ENCODE measurements around the gene SLC23A2.
"Not testable (repeated sequence)": the region's sequence is repeated elsewhere in the genome, so short reads cannot be mapped to it uniquely, and the experiment has no call there.

Gene SLC23A2

GRCh38 chr20:4876731-4877130 is 124.6 kb downstream of the SLC23A2 start:
- no peak for DNase-seq (ENCODE audit: low read depth, low spot score)

GRCh38 chr20:4876301-4876700 is 125.0 kb downstream of the SLC23A2 start:
- DNase-seq (ENCODE audit: low read depth, low spot score), result no peak

- no peak for DNase-seq (ENCODE audit: low read depth, low spot score)
Measured at GRCh38 chr20:4875578-4876067, 125.7 kb downstream of the SLC23A2 start.

- DNase-seq (ENCODE audit: low read depth, low spot score), result no peak
Measured at GRCh38 chr20:4873396-4873795, 127.9 kb downstream of the SLC23A2 start.

- no peak for DNase-seq (ENCODE audit: low read depth, low spot score)
Measured at GRCh38 chr20:4871486-4871885, 129.8 kb downstream of the SLC23A2 start.

- no peak for DNase-seq (ENCODE audit: low read depth, low spot score)
Measured at GRCh38 chr20:4870906-4871305, 130.4 kb downstream of the SLC23A2 start.

- DNase-seq (ENCODE audit: low read depth, low spot score), result no peak
Measured at GRCh38 chr20:4869290-4870193, 131.8 kb downstream of the SLC23A2 start.

- DNase-seq (ENCODE audit: low read depth, low spot score), result no peak
Measured at GRCh38 chr20:4867051-4867450, 134.3 kb downstream of the SLC23A2 start.

GRCh38 chr20:4866429-4866828 is 134.9 kb downstream of the SLC23A2 start:
- DNase-seq (ENCODE audit: low read depth, low spot score), result no peak

GRCh38 chr20:4864311-4864752 is 137.0 kb downstream of the SLC23A2 start:
- no peak for DNase-seq (ENCODE audit: low read depth, low spot score)

- no peak for DNase-seq (ENCODE audit: low read depth, low spot score)
Measured at GRCh38 chr20:4862661-4863060, 138.6 kb downstream of the SLC23A2 start.

- DNase-seq (ENCODE audit: low read depth, low spot score), result no peak
Measured at GRCh38 chr20:4861961-4862360, 139.3 kb downstream of the SLC23A2 start.

GRCh38 chr20:4858000-4858399 is 143.3 kb downstream of the SLC23A2 start:
- no peak for DNase-seq (ENCODE audit: low read depth, low spot score)

GRCh38 chr20:4856022-4856755 is 145.1 kb downstream of the SLC23A2 start:
- no peak for DNase-seq (ENCODE audit: low read depth, low spot score)

- DNase-seq (ENCODE audit: low read depth, low spot score), result no peak
Measured at GRCh38 chr20:4855555-4855954, 145.8 kb downstream of the SLC23A2 start.

GRCh38 chr20:4855097-4855496 is 146.2 kb downstream of the SLC23A2 start:
- no peak for DNase-seq (ENCODE audit: low read depth, low spot score)

- DNase-seq (ENCODE audit: low read depth, low spot score), result no peak
Measured at GRCh38 chr20:4854561-4854901, 146.8 kb downstream of the SLC23A2 start.

GRCh38 chr20:4853757-4854560 is 147.4 kb downstream of the SLC23A2 start:
- no peak for DNase-seq (ENCODE audit: low read depth, low spot score)

GRCh38 chr20:4853004-4853403 is 148.3 kb downstream of the SLC23A2 start:
- no peak for DNase-seq (ENCODE audit: low read depth, low spot score)

- DNase-seq (ENCODE audit: low read depth, low spot score), result no peak
Measured at GRCh38 chr20:4850960-4851359, 150.3 kb downstream of the SLC23A2 start.

GRCh38 chr20:4848829-4849228 is 152.5 kb downstream of the SLC23A2 start:
- DNase-seq (ENCODE audit: low read depth, low spot score), result not testable (repeated sequence)

- no peak for DNase-seq (ENCODE audit: low read depth, low spot score)
Measured at GRCh38 chr20:4848041-4848440, 153.3 kb downstream of the SLC23A2 start.

All from smooth muscle cell of the brain vasculature (primary cell).